ENCODE results near the gene EFR3B. TPM values are rescaled to one million over a fixed set of nuclear protein-coding genes. Genes with fewer than 3 reads are reported as not detected.

The EFR3B gene
- total and polyA plus RNA-seq, 4 donors, result 14.4 to 47.6 (median 42.5) TPM

GRCh38 chr2:25178976-25179375 lies 137.1 kb downstream of the EFR3B start:
- 84% methylated on average over 10 of the region's 10 CpGs for WGBS (ENCODE audit: insufficient coverage)
- no peaks in the 10 kb centered on the region for H3K36me3 ChIP-seq (ENCODE audit: control insufficient read depth, insufficient read depth, low read length)
- no peak for DNase-seq (ENCODE audit: low read depth in 4 of 6, low spot score in 6 of 6)

GRCh38 chr2:25184254-25184653 lies 142.4 kb downstream of the EFR3B start:
- no peaks in the 10 kb centered on the region for H3K36me3 ChIP-seq (ENCODE audit: control insufficient read depth, insufficient read depth, low read length)
- 72% methylated on average over 5 of the region's 5 CpGs for WGBS (ENCODE audit: insufficient coverage)
- H3K4me1 ChIP-seq (ENCODE audit: control insufficient read depth, insufficient read depth, low read length), result no peaks in the 10 kb centered on the region
- H3K27me3 ChIP-seq (ENCODE audit: control insufficient read depth, insufficient read depth, low read length), result no peaks in the 10 kb centered on the region
- H3K27ac ChIP-seq (ENCODE audit: low read depth, low read length), result no peak overlapping the region
- no peak for DNase-seq (ENCODE audit: low read depth in 4 of 6, low spot score in 6 of 6)
- no peak overlapping the region for H3K4me3 ChIP-seq (ENCODE audit: low read depth, low read length)
- no peaks in the 10 kb centered on the region for H3K9me3 ChIP-seq (ENCODE audit: control insufficient read depth, insufficient read depth, low read length)

More at GRCh38 chr2:25178976-25179375, 137.1 kb downstream of the EFR3B start:
- no peaks in the 10 kb centered on the region for H3K9me3 ChIP-seq (ENCODE audit: control insufficient read depth, insufficient read depth, low read length)
- H3K4me3 ChIP-seq (ENCODE audit: low read depth, low read length), result no peak overlapping the region
- H3K27ac ChIP-seq (ENCODE audit: low read depth, low read length), result no peak overlapping the region
- H3K27me3 ChIP-seq (ENCODE audit: control insufficient read depth, insufficient read depth, low read length), result peaks cover 4% of the 10 kb centered on the region
- H3K4me1 ChIP-seq (ENCODE audit: control insufficient read depth, insufficient read depth, low read length), result peaks cover 6% of the 10 kb centered on the region

- H3K4me3 ChIP-seq (ENCODE audit: low read depth, low read length), result no peak overlapping the region
- no peak overlapping the region for H3K27ac ChIP-seq (ENCODE audit: low read depth, low read length)
- 67% methylated on average over 11 of the region's 11 CpGs for WGBS (ENCODE audit: insufficient coverage)
- no peaks in the 10 kb centered on the region for H3K4me1 ChIP-seq (ENCODE audit: control insufficient read depth, insufficient read depth, low read length)
- H3K27me3 ChIP-seq (ENCODE audit: control insufficient read depth, insufficient read depth, low read length), result no peaks in the 10 kb centered on the region
- H3K36me3 ChIP-seq (ENCODE audit: control insufficient read depth, insufficient read depth, low read length), result no peaks in the 10 kb centered on the region
- no peak for DNase-seq (ENCODE audit: low read depth in 4 of 6, low spot score in 6 of 6)
- H3K9me3 ChIP-seq (ENCODE audit: control insufficient read depth, insufficient read depth, low read length), result no peaks in the 10 kb centered on the region
Measured at GRCh38 chr2:25187729-25188350, 146.0 kb downstream of the EFR3B start.

- H3K36me3 ChIP-seq (ENCODE audit: control insufficient read depth, insufficient read depth, low read length), result no peaks in the 10 kb centered on the region
- H3K27me3 ChIP-seq (ENCODE audit: control insufficient read depth, insufficient read depth, low read length), result no peaks in the 10 kb centered on the region
- no CpG with 5 or more reads among the region's 4 CpGs for WGBS (ENCODE audit: insufficient coverage)
- H3K9me3 ChIP-seq (ENCODE audit: control insufficient read depth, insufficient read depth, low read length), result no peaks in the 10 kb centered on the region
- H3K27ac ChIP-seq (ENCODE audit: low read depth, low read length), result no peak overlapping the region
- no peak overlapping the region for H3K4me3 ChIP-seq (ENCODE audit: low read depth, low read length)
- no peaks in the 10 kb centered on the region for H3K4me1 ChIP-seq (ENCODE audit: control insufficient read depth, insufficient read depth, low read length)
- no peak for DNase-seq (ENCODE audit: low read depth in 4 of 6, low spot score in 6 of 6)
Measured at GRCh38 chr2:25188405-25188804, 146.5 kb downstream of the EFR3B start.

- H3K4me1 ChIP-seq (ENCODE audit: control insufficient read depth, insufficient read depth, low read length), result no peaks in the 10 kb centered on the region
- no peak overlapping the region for H3K4me3 ChIP-seq (ENCODE audit: low read depth, low read length)
- no peaks in the 10 kb centered on the region for H3K36me3 ChIP-seq (ENCODE audit: control insufficient read depth, insufficient read depth, low read length)
- H3K9me3 ChIP-seq (ENCODE audit: control insufficient read depth, insufficient read depth, low read length), result no peaks in the 10 kb centered on the region
- no peak overlapping the region for H3K27ac ChIP-seq (ENCODE audit: low read depth, low read length)
- H3K27me3 ChIP-seq (ENCODE audit: control insufficient read depth, insufficient read depth, low read length), result no peaks in the 10 kb centered on the region
- peak in 1 of 6 donors; percentile 80 for DNase-seq (ENCODE audit: low read depth in 4 of 6, low spot score in 6 of 6)
- WGBS (ENCODE audit: insufficient coverage), result no CpG with 5 or more reads among the region's 5 CpGs
Measured at GRCh38 chr2:25190536-25190935, 148.7 kb downstream of the EFR3B start.

- DNase-seq (ENCODE audit: low read depth in 4 of 6, low spot score in 6 of 6), result no peak
Measured at GRCh38 chr2:25194576-25195122, 152.8 kb downstream of the EFR3B start.

GRCh38 chr2:25197336-25198208 lies 155.7 kb downstream of the EFR3B start:
- Histone ChIP-seq H3K36me3 (ENCODE audit: control insufficient read depth, insufficient read depth, low read length) (no peaks in the 10 kb centered on the region), H3K4me3 (ENCODE audit: low read depth, low read length) (no peak overlapping the region), H3K27ac (ENCODE audit: low read depth, low read length) (peak overlapping the region; percentile 71), H3K27me3 (ENCODE audit: control insufficient read depth, insufficient read depth, low read length) (no peaks in the 10 kb centered on the region), H3K9me3 (ENCODE audit: control insufficient read depth, insufficient read depth, low read length) (no peaks in the 10 kb centered on the region), H3K4me1 (ENCODE audit: control insufficient read depth, insufficient read depth, low read length) (peaks cover 24% of the 10 kb centered on the region)
- DNase-seq (ENCODE audit: low read depth in 4 of 6, low spot score in 6 of 6), result no peak
- 51% methylated on average over 10 of the region's 12 CpGs for WGBS (ENCODE audit: insufficient coverage)

More at GRCh38 chr2:25194576-25195122, 152.8 kb downstream of the EFR3B start:
- no peaks in the 10 kb centered on the region for H3K9me3 ChIP-seq (ENCODE audit: control insufficient read depth, insufficient read depth, low read length)
- H3K4me3 ChIP-seq (ENCODE audit: low read depth, low read length), result no peak overlapping the region
- peaks cover 24% of the 10 kb centered on the region for H3K4me1 ChIP-seq (ENCODE audit: control insufficient read depth, insufficient read depth, low read length)
- no peaks in the 10 kb centered on the region for H3K27me3 ChIP-seq (ENCODE audit: control insufficient read depth, insufficient read depth, low read length)
- WGBS (ENCODE audit: insufficient coverage), result 69% methylated on average over 8 of the region's 9 CpGs
- no peak overlapping the region for H3K27ac ChIP-seq (ENCODE audit: low read depth, low read length)
- H3K36me3 ChIP-seq (ENCODE audit: control insufficient read depth, insufficient read depth, low read length), result no peaks in the 10 kb centered on the region

- Histone ChIP-seq H3K27me3 (ENCODE audit: control insufficient read depth, insufficient read depth, low read length) (no peaks in the 10 kb centered on the region), H3K9me3 (ENCODE audit: control insufficient read depth, insufficient read depth, low read length) (no peaks in the 10 kb centered on the region), H3K4me3 (ENCODE audit: low read depth, low read length) (no peak overlapping the region), H3K27ac (ENCODE audit: low read depth, low read length) (peak overlapping the region; percentile 71), H3K4me1 (ENCODE audit: control insufficient read depth, insufficient read depth, low read length) (peaks cover 24% of the 10 kb centered on the region), H3K36me3 (ENCODE audit: control insufficient read depth, insufficient read depth, low read length) (no peaks in the 10 kb centered on the region)
- DNase-seq (ENCODE audit: low read depth in 4 of 6, low spot score in 6 of 6), result peak in 1 of 6 donors; percentile 38
- 0% methylated on average over 1 of the region's 4 CpGs for WGBS (ENCODE audit: insufficient coverage)
Measured at GRCh38 chr2:25198209-25198525, 156.3 kb downstream of the EFR3B start.

- WGBS (ENCODE audit: insufficient coverage), result no CpG with 5 or more reads among the region's 5 CpGs
- Histone ChIP-seq H3K9me3 (ENCODE audit: control insufficient read depth, insufficient read depth, low read length) (no peaks in the 10 kb centered on the region), H3K4me3 (ENCODE audit: low read depth, low read length) (no peak overlapping the region), H3K27me3 (ENCODE audit: control insufficient read depth, insufficient read depth, low read length) (no peaks in the 10 kb centered on the region), H3K36me3 (ENCODE audit: control insufficient read depth, insufficient read depth, low read length) (no peaks in the 10 kb centered on the region), H3K4me1 (ENCODE audit: control insufficient read depth, insufficient read depth, low read length) (peaks cover 24% of the 10 kb centered on the region), H3K27ac (ENCODE audit: low read depth, low read length) (peak overlapping the region; percentile 71)
- DNase-seq (ENCODE audit: low read depth in 4 of 6, low spot score in 6 of 6), result peak in 1 of 6 donors; percentile 65
Measured at GRCh38 chr2:25198576-25198975, 156.7 kb downstream of the EFR3B start.

All from spinal cord (tissue), 10 donors.